DND-41 (cell line): Measurements from ENCODE around the gene KRTAP4-12.

Experiments
- CTCF ChIP-seq: IDR thresholded peaks from 2 replicates; pipeline ENCODE4 v1.5.1; 2012; ENCODE audit warnings: borderline replicate concordance, low read length, moderate library complexity, mild to moderate bottlenecking; ENCODE audit not compliant: poor library complexity, severe bottlenecking; ENCODE audit errors: extremely low read depth
- EZH2 ChIP-seq: IDR thresholded peaks from 3 replicates; pipeline ENCODE4 v1.6.1; 2012; ENCODE audit warnings: borderline replicate concordance, low read depth, mild to moderate bottlenecking, moderate library complexity, low read length, inconsistent platforms; ENCODE audit not compliant: severe bottlenecking

DNA sequence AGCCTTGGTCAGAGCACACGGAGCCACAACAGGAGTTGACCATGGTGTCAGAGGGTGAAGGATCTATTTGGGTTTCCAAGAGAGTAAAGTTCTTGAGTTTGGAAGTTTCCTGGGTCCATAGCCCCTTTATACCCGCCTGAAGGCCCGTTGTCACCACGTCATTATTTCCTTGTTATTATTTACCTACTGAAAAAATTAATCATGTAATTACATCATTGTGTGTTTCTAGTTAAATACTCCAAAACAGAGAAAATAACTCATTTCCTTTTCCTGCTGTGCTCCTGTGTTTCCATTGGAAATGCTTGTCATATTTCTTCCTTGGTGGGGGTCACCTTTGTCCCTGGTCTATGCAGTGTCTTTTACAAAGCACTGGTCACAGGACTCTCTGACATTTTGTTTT is 25.9 kb downstream of the KRTAP4-12 start, which contains the start of gene KRTAP4-8:
- TF ChIP-seq CTCF (no peak), EZH2 (no peak)
